ACHN (cell line): Measurements from ENCODE around the gene SLC41A1.
"Not testable (repeated sequence)": the region's sequence is repeated elsewhere in the genome, so short reads cannot be mapped to it uniquely, and the experiment has no call there.

Experiments used
- DNase-seq: peaks from one replicate; pipeline ENCODE4 v3.0.0-alpha.2; 2015
- in situ Hi-C: cut with HindIII; loops from 2 replicates; pipeline ENCODE4 v1.10.0; 2017; ENCODE audit warnings: low sequenced_read_pairs, low pct_ligation_motif_present, low pct_unique_long_range_greater_than_20kb

Gene SLC41A1

DNA sequence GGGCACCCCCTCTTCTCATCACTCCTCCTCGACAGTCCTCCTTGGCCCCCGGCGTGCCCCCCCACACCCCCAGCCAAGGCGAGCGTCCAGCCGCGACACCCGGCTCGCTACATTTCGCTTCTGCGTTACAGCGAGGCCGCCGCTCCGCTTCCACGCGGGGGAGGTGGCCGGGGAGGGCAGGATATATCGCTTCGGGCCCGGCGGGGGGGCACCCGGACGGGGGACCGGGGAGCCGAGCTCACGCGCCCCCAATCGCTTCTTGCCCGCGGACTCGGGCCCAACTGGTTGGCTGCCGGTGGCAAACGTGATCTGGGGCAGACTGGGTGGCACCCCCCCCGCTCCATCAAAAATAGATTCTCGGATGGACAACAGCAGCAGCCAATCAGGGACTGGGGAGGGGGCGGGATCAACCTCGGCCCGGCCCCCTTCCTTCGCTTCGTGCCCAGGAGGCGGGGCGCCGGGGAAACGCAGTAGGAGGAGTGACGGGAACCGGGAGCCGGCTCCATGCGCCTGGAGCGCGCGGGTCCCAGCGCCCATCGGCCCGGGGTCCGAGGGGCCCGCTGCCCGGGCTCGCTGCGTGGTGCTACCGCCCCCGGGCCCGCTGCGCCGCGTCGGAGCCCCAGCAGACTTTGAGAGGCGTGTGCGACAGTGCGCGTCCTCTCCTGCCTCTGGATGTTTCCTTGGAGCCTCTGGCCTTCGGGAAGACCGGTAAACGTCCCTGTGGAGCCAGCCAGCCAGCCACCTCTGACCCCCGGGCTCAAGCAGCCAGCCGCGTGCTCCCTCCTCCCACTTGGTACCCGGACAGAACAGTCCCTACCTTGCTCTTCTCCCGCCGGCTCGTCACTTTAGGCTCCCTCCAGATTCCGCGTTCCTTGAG lies at the start of gene SLC41A1:
TSS of gene SLC41A1 (minus strand) at position 321 of the 877 bp plus-strand sequence. CDS start 2,757 bp downstream, outside the sequence.
- DNase-seq = peak; percentile 93
- in situ Hi-C loops = no loop called here

DNA sequence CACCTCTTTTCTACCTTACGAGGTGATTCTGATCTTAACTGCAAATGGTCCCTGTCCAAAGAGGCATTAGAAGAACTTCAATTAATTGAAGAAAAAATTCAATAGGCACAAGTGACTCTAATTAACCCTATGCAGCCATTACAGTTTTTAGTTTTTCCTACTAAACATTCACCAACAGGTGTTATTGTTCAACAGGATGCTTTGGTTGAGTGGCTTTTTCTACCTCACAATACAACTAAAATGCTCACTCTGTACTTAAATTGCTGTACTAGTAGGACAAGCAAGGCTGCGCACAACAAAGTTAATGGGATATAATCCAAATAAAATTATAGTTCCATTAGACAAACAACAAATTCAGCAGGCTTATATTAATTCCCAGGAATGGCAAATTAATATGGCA lies 48.5 kb upstream of the SLC41A1 start:
- no peak for DNase-seq
- in situ Hi-C loops = no loop called here

DNA sequence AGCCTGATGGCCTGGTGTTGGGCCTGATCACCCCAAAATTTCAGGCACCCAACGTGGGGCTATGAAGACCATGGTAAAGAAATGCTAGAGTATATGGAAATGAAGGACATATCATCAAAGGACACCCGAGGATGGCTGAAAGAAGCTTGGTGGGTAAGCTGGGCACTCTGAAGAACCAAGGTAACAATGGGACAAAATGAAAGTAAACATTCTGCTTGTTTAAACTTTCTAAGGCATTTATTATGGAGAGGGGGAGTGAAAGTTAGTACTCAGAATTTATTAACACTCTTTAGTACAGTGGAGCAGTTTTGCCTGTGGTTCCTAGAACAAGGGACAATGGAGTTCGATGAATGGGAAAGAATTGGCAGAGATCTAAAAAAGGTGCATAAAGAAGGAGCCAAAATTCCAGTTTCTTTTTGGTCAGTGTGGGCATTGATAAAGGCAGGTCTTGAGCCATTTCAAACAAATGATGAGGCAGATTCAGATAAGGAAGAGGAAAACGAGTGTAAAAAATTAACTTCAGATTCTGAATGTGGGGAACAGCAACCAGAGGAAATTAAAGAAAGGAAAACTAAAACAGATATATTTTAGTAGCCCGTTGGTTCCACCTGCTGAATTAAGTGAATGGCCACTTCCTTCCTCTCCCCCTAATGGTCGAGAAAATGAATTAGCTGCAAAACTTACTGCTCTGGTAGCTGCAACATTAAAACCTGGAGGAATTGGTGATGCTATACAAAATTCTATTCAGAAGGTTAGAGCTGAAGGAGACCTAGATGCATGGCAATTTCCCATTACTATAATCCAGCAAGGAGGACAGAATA lies 45.4 kb upstream of the SLC41A1 start:
- in situ Hi-C loops = no loop called here
- DNase-seq = no peak

DNA sequence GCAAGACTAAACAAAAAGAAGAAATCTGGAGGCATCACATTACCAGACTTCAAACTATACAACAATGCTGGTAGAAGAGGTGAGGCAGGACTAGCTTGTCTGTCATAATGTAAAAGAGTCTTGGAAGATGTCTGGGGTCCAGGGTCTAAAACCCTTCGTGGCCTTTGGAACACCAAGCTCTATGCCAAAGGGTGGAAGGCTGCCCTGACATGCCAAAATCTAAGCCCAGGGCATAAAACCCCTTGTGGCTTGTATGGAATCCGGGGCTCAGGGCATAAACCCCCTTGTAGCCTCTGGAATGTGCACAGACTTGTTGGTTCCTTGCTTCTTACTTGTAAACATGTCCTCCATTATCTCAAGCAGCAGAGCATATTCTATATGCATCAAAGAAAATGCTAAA lies 44.5 kb upstream of the SLC41A1 start:
- DNase-seq, in situ Hi-C loops: not testable (repeated sequence)

DNA sequence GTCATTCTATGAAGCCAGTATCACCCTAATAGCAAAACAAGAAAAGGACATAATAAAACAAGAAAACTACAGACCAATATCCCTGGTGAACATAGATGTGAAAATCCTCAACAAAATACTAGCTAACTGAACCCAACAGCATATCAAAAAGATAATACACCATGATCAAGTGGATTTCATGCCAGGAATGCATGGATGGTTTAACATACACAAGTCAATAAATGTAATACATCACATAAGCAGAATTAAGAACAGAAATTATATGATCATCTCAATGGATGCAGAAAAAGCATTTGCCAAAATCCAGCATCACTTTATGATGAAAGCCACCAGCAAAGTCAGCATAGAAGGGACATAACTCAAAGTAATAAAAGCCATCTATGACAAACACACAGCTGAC lies 43.4 kb upstream of the SLC41A1 start:
- no peak for DNase-seq
- in situ Hi-C loops = no loop called here

DNA sequence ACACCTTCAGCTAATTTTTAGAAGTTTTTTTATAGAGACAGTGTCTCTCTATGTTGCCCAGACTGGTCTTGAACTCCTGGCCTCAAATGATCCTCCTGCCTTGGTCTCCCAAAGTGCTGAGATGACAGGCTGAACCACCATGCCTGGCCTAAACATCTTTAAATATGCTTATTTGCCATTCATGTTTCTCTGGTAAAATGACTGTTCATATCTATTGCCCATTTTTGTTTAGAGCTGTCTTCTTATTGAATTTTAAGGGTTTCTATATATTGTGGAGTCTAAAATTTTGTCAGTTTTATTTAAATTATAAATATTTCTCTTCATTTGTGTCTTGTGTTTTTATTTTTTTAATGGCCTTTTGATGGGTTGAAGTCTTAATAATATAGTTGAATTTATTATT lies 40.0 kb upstream of the SLC41A1 start:
- DNase-seq = no peak
- in situ Hi-C loops = no loop called here

DNA sequence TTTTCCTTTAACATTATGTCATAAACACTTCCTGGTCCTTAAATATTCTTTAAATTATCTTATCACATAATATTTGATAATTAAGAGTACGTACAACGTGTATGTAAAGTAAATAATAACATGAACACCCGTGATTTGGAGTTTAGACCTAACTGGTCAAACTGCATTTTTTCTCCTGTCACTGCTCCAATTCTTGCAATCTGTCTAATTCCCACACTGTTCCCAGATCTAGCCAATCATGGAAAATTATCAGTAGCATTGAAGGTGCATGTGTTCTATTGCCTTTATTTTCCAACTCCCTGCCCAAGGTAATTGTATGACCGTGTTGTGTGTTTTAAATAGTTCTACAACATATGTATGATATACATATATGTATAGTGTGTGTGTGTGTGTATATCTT lies 39.0 kb upstream of the SLC41A1 start:
- in situ Hi-C loops = no loop called here
- no peak for DNase-seq

DNA sequence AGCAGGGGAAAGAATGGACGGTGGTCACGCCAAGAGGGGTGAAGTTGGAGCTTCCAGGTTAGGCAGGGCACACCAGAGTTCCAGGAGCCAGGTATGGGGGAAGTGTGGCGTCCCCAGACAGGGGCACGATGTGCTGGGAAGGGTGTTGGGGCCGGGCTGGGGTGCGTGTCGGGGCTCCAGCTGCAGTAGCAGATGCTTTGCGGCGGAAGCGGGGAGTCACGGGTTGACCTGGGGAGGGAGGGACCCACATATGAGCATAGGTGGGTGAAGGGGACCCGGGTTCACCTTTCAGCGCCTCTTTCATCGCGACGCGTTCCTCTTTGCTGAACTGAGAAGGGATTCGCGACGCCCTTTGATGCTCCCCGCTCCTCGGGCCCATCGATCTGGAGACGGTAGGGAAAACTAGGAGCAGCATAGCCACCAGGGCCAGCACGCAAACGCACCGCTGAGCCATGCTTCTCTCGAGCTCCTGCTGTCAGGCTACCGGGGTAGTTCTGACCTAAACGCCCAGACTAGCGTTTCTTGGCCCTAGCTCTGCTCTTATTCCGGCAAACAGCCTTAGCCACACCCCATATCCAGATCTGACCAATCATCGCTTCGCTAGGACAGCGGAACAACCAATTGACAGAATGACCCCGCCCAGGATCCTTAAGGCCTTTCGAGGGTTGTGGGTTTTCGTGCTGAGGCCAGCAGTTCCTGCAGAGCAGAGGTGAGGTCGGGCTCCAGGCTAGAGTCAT lies 36.8 kb upstream of the SLC41A1 start, which contains the start of gene PM20D1:
TSS of gene PM20D1 (minus strand) at position 514 of the 737 bp plus-strand sequence. CDS start at position 454, 60 bp downstream.
- in situ Hi-C loops = no loop called here
- DNase-seq = no peak

DNA sequence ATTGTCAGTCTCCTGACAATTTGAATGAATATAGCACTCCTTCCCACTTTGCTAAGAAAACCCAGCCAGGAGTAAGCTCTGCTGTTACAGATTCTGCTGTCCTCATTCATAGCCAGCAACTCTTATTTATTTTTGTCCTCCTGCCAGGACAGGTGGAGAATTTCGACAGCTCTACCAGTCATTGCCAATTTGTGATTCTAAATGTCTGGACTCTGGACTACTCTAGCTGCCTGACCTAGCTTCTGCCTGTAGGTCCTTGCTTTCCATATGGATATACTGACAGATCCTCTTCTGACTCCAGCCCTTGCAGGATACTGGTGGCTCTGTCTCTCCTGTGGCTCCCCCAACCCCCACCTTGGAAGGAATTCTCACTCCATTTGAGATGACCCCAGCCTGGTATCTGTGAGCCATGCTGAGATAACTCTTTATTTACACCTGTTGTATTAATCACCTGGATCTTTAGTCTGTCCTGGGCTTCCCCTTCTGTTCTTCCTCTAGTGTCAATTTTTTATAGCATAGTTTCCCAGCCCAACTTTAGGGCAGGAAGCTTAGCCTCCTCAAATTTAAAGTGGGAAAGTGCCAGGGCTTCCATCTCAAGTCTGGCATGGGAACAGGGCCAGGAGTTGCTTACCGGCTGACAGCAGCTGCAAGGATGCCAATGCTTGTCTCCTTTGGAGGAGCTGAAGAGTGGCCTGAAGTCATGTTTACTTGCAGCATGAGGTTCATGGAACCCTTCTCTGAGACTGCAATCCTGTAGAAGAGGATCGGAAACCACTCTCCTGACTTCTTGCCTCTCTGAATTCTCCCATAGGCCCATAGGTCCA lies 30.2 kb upstream of the SLC41A1 start:
- in situ Hi-C loops = no loop called here
- DNase-seq = no peak

DNA sequence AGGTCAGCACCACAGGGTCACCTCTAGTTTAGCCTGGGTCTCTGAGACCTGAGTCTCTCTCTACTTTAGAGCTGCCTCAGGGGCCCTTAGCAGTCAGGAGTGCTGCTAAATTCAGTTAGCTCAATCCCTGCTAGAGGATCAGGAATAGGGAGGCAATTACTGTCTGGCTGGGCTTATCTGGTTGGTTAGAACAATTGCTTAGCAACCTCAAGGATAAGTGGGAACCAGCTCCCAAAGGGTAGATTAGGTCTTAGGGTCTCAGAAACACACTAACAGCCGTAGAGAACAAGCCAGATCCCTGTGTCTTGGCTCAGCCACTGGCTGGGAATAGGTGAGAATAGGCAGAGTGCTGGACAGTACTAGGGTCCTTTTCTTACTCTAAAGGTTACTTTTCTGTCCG lies 29.2 kb upstream of the SLC41A1 start:
- in situ Hi-C loops = no loop called here
- no peak for DNase-seq

DNA sequence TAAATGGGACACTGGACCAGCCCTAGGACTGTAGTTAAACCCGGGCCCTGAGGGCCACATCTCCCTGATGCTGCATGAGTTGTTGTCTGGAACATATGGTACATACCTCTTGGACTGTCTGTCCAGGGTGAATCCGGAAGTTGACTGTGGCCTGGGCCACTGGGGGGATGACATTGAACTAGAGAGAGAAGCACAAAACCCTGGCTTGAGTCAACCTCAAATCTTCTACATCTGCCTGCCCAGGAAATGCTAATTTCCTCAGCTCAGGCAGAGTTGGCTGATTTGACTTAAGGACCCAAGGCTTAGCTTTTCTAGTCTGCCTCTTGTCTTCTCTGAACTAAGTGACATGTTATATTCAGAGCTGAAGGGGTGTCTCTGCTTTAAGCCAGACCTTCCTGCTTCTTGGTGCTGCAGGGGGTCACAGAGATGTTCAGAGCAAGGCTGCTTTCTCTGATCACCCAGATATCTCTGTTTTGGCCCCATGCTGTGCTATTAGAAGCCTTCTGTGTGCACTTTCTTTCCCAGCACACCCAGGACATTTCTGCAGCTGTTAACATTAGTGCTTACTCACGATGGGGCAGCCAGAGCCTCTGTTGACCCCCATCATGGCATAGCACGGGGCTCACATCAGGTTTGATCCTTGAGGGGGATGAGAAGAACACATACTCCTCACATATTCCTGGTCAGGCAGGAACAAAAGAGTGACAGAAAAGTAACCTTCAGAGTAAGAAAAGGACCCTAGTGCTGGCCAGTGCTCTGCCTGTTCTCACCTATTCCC lies 27.3 kb upstream of the SLC41A1 start:
- DNase-seq = no peak
- in situ Hi-C loops = no loop called here

DNA sequence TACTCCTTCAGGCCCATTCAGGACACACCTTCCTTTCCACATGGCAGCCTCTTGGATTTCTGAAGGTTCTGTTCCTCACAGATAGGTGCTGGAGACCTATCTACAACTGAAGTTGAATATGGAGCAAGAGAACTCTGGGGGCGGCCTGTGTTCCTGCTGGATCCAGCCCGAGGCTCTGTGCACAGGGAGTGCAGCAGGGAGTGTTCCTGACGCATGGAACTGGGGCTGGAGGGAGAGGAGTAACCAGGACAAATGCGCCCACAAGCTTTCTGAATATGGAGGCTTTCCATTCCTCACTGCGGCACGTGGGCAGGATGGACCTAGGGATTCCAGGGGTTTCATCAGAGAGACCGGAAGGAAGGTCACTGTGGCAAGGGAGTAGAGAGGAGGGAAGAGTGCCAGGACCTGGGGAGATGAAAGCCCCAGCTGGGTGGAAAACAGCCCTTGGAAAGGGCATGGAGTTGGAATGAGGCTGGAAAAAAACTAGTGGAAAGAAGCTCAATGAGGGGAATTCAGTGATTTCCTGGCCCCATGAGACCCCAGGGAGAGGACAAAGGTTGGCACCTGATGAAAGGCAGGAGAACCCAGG lies 24.5 kb upstream of the SLC41A1 start:
- DNase-seq = no peak
- in situ Hi-C loops = no loop called here

DNA sequence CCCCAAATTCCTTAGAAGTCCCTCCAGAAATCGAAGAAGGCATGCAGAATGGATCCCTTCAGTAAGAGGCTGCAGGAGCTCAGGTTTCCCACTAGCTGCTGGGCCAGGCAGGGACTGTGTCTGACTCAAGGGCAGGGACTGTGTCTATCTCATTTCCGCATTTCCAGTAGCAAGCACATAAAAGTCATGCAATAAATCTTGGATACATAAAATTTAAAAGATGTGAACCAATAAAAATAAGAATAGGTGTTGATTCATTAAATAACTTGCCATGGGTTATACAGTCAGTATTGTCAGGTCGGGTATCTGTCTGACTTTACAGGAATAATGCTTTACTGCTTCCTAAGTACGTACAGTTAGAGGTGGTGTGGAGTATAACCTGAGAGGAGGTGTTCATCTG lies 21.8 kb upstream of the SLC41A1 start:
- DNase-seq = no peak

DNA sequence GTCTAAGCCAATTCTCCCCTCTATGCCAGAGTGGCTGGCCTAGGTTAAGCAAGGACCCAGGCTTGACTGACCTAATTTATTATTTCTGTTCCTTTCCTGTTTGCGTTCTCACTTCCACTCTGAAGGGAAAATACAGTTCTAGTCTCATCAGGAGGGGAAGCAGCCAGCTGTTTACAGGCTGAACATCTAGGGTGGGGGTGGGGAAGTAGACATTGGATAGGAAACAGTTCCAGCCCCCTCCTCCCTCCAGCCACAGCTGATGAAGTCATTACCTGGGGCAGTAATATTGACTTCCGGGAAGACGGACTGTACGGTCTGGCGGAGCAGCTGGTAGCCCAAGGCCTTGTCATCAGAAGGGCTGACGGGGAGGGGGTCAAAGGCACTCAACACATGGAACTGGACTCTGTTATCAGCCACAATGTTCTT lies 19.3 kb upstream of the SLC41A1 start:
- in situ Hi-C loops = no loop called here
- no peak for DNase-seq

More for the DNA sequence above, 21.8 kb upstream of the SLC41A1 start:
- in situ Hi-C loops = no loop called here

DNA sequence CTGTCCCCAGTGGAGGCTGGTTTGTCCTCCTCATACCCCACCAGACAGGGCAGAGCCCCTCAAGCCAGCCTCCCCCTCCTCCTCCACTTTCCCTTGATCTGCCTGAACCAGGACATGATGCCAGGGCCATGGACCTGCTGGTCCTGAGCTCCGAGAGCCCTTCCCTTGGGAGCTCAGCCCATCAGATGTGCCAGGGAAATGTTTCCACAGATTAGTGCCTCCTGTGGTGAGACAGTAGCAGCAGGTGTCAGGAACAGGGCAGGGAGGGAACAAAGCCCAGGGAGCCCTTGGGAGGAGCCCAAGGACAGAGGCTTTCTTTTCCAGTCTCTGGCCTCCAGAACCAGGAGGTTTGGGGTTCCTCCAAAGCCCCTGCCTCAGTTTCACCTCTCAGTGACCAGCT lies 14.6 kb upstream of the SLC41A1 start:
- DNase-seq = no peak
- in situ Hi-C loops = no loop called here

DNA sequence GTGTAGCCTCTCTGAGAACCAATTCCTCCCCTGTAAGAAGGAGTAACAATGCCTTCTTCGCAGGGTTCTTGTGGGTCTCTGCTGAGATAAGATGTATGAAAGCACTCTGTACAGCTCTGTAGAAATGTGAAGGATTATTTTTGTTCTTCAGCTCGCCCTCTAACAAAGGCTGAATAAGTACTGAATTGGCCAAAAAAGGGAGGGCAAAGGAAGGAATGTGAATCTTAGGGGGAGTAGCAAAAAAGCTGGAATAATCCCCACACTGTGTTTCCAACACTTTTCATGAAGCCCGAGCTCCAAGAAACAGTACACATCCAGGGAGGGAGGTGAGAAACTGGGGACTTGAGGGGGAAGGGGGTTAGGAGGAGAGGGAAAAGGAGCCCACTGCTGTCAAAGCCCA lies 14.0 kb upstream of the SLC41A1 start:
- in situ Hi-C loops = no loop called here
- no peak for DNase-seq
